GM18519 (cell line): ENCODE data around the gene ASCL4.

ENCODE experiments used
- ATAC-seq: cut with Tn5 transposase; IDR thresholded peaks from one replicate; pipeline ENCODE4 v1.9.1; 2021; ENCODE audit warnings: mild to moderate bottlenecking, moderate library complexity; ENCODE audit not compliant: unreplicated experiment, low FRiP score

The ASCL4 gene

GRCh38 chr12:107776171-107776570 lies 1.7 kb downstream of the ASCL4 start:
- no peak for ATAC-seq

- no peak for ATAC-seq
These were observed 4.0 kb downstream of the ASCL4 start for GRCh38 chr12:107778383-107779025.

- peak; percentile 67 for ATAC-seq
These were observed 4.8 kb downstream of the ASCL4 start for GRCh38 chr12:107779077-107779831.

- no peak for ATAC-seq
These were observed 5.8 kb downstream of the ASCL4 start for GRCh38 chr12:107780298-107780697.

- ATAC-seq: no peak
These were observed 7.6 kb downstream of the ASCL4 start for GRCh38 chr12:107782067-107782466.

GRCh38 chr12:107783406-107784376 lies 9.2 kb downstream of the ASCL4 start:
- no peak for ATAC-seq

GRCh38 chr12:107788281-107788680 lies 13.8 kb downstream of the ASCL4 start:
- no peak for ATAC-seq

- no peak for ATAC-seq
These were observed 14.4 kb downstream of the ASCL4 start for GRCh38 chr12:107788690-107789458.

- ATAC-seq: no peak
These were observed 17.1 kb downstream of the ASCL4 start for GRCh38 chr12:107791465-107792089.

- ATAC-seq: no peak
These were observed 19.9 kb downstream of the ASCL4 start for GRCh38 chr12:107794451-107794850.

GRCh38 chr12:107798580-107798979 lies 24.1 kb downstream of the ASCL4 start:
- no peak for ATAC-seq

- ATAC-seq: no peak
These were observed 26.6 kb downstream of the ASCL4 start for GRCh38 chr12:107801150-107801549.

GRCh38 chr12:107803092-107803491 lies 28.6 kb downstream of the ASCL4 start:
- ATAC-seq: no peak

- no peak for ATAC-seq
These were observed 31.1 kb downstream of the ASCL4 start for GRCh38 chr12:107805488-107806180.

GRCh38 chr12:107807471-107808150 lies 33.1 kb downstream of the ASCL4 start:
- no peak for ATAC-seq

GRCh38 chr12:107817250-107817649 lies 42.7 kb downstream of the ASCL4 start:
- no peak for ATAC-seq

- no peak for ATAC-seq
These were observed 44.5 kb downstream of the ASCL4 start for GRCh38 chr12:107818984-107819383.

- no peak for ATAC-seq
These were observed 47.9 kb downstream of the ASCL4 start for GRCh38 chr12:107822356-107822755.
